ENCODE results near the gene RANBP3.

The RANBP3 gene

GRCh38 chr19:5949792-5950305 is 28.1 kb downstream of the RANBP3 start:
- H3K27ac ChIP-seq = no peak overlapping the region
- no peak for TF ChIP-seq CTCF (conservative IDR thresholded peaks at IDR 0.05)

GRCh38 chr19:5948752-5949564 is 29.0 kb downstream of the RANBP3 start:
- TF ChIP-seq CTCF (conservative IDR thresholded peaks at IDR 0.05) = no peak
- H3K27ac ChIP-seq = no peak overlapping the region

GRCh38 chr19:5947435-5947834 is 30.5 kb downstream of the RANBP3 start:
- H3K27ac ChIP-seq = no peak overlapping the region

GRCh38 chr19:5943623-5944022 is 34.3 kb downstream of the RANBP3 start:
- no peak overlapping the region for H3K27ac ChIP-seq
- no peak for TF ChIP-seq CTCF (conservative IDR thresholded peaks at IDR 0.05)

More at GRCh38 chr19:5947435-5947834, 30.5 kb downstream of the RANBP3 start:
- no peak for TF ChIP-seq CTCF (conservative IDR thresholded peaks at IDR 0.05)

GRCh38 chr19:5943045-5943444 is 34.9 kb downstream of the RANBP3 start:
- TF ChIP-seq CTCF (conservative IDR thresholded peaks at IDR 0.05) = no peak
- no peak overlapping the region for H3K27ac ChIP-seq

- H3K27ac ChIP-seq = no peak overlapping the region
- no peak for TF ChIP-seq CTCF (conservative IDR thresholded peaks at IDR 0.05)
These were observed 36.3 kb downstream of the RANBP3 start for GRCh38 chr19:5941673-5942072.

- no peak overlapping the region for H3K27ac ChIP-seq
- TF ChIP-seq CTCF (conservative IDR thresholded peaks at IDR 0.05) = no peak
These were observed 37.4 kb downstream of the RANBP3 start for GRCh38 chr19:5940260-5941208.

All from VCaP (cell line).